HepG2 (cell line): Measurements from ENCODE around the gene STX1B. TPM values are rescaled to one million over a fixed set of nuclear protein-coding genes. Genes with fewer than 3 reads are reported as not detected.
A peak's percentile ranks its signal among the peaks of the same experiment; 100 is the strongest.

ENCODE experiments used
- HCFC1 ChIP-seq: fragments of 150-350 bp; IDR thresholded peaks from 2 replicates; pipeline ENCODE4 v1.6.1; 2014; ENCODE audit warnings: low read depth, low read length
- MXI1 ChIP-seq: IDR thresholded peaks from 3 replicates; pipeline ENCODE4 v1.6.1; 2012; ENCODE audit warnings: low read depth, low read length, inconsistent platforms, borderline replicate concordance
- NR2F2 ChIP-seq: IDR thresholded peaks from 2 replicates; pipeline ENCODE4 v1.6.1; 2012; ENCODE audit warnings: low read depth, inconsistent platforms, borderline replicate concordance
- STAT5B ChIP-seq: sonication (generic); formaldehyde crosslinking; IDR thresholded peaks from 2 replicates; pipeline ENCODE4 v1.4.0; 2020; ENCODE audit warnings: missing genetic modification reagents
- ZNF24 ChIP-seq: fragments of 450-650 bp; IDR thresholded peaks from 2 replicates; pipeline ENCODE4 v1.6.1; 2017; ENCODE audit warnings: antibody characterized with exemption, mild to moderate bottlenecking
- ZNF274 ChIP-seq: sonication (generic); formaldehyde crosslinking; IDR thresholded peaks from 2 replicates; pipeline ENCODE4 v1.5.1; 2020; ENCODE audit warnings: mild to moderate bottlenecking, missing genetic modification reagents
- ZNF331 ChIP-seq: sonication (generic); formaldehyde crosslinking; IDR thresholded peaks from 2 replicates; pipeline ENCODE4 v1.4.0; 2020; ENCODE audit warnings: missing genetic modification reagents
- ZNF567 ChIP-seq: sonication (generic); formaldehyde crosslinking; IDR thresholded peaks from 2 replicates; pipeline ENCODE4 v1.8.1; 2023; ENCODE audit warnings: mild to moderate bottlenecking, missing genetic modification reagents, borderline replicate concordance
- polyA plus RNA-seq, 8 experiments: library from polyadenylated mRNA; depleted of rRNA in 3 of 8; stranded (reverse) in 7 of 8; unstranded in 1 of 8; fragments of >200 nt; fragmentation: Illumina TruSeq in 4 of 8; extraction: Trizol in 4 of 8; gene quantifications; 2 replicates each; pipeline versions ENCODE4 v1.2.1 to v1.2.3, GENCODE V29; 2011 to 2016; ENCODE audit warnings: low read depth in 4 of 8, missing spikeins in 1 of 8, mixed read lengths in 1 of 8; ENCODE audit not compliant: insufficient read depth in 1 of 8
- total RNA-seq, 5 experiments: library from RNA; depleted of rRNA; stranded (reverse); fragments of >200 nt; fragmentation: Illumina TruSeq; extraction: Trizol; gene quantifications; 2 replicates each; pipeline ENCODE4 v1.2.3, GENCODE V29; 2016; ENCODE audit warnings: low read depth in 1 of 5
- TF ChIP-seq, protein P1 (sequence below): sonication (generic); formaldehyde crosslinking; IDR thresholded peaks from 2 replicates; pipeline ENCODE4 v1.4.0; 2020; ENCODE audit warnings: missing genetic modification reagents
- TF ChIP-seq, protein P2 (sequence below): sonication (generic); formaldehyde crosslinking; IDR thresholded peaks from 2 replicates; pipeline ENCODE4 v1.5.0; 2020; ENCODE audit warnings: mild to moderate bottlenecking, missing genetic modification reagents, borderline replicate concordance
- TF ChIP-seq, protein P3 (sequence below): sonication (generic); formaldehyde crosslinking; IDR thresholded peaks from 2 replicates; pipeline ENCODE4 v1.4.0; 2020; ENCODE audit warnings: mild to moderate bottlenecking, missing genetic modification reagents
- TF ChIP-seq, protein P4 (sequence below): sonication (generic); formaldehyde crosslinking; IDR thresholded peaks from 2 replicates; pipeline ENCODE4 v1.9.0; 2021; ENCODE audit warnings: missing genetic modification reagents, borderline replicate concordance

Gene STX1B
- total and polyA plus RNA-seq, 2 of the 13 experiments (the other 11 are each of a cell fraction or from before 2014, with no cell fraction given), result 2.1 to 3.0 TPM

DNA sequence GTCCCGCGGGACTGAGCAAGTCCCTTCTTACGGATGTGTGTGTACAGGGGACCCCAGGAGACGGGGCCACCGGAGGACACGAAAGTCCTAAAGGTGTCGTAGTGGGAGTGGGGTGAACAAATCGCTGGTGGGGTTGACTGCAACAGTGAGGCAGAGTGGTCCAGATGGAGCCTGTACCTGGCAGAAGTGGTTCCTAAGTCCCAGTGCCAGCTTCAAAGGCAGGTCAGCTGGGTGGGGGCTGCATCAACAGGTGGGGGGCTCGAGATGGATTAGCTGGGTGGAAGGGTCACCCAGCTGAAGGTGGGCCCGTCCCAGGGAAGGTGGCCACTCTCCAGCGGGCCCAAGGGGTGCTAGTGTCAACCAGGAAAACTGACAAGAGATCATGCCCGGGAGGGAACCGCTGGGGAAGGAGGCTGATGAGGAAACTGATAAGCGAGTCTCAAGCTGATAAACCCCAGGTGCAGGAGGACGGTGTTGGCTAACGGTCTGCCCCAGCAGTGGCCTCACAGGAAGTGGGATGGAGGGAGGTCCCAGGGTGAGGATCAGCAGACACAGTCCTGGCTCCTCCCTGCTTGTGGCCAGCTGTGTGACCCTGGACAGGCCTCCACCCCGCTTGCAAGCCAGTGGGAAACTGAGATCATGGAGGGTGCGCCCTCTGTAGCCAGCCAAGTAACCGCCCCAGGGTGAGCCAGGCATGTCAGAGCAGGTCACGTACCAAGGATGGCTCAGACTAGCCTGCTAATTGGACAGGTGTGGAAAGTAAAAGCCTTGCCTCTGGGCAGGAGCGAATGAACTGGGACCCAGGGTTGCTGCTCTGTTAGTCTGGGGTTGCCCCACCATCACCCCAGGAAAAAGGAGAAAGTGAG is 60.6 kb downstream of the STX1B start (continued):
- TF ChIP-seq, protein P1, sequence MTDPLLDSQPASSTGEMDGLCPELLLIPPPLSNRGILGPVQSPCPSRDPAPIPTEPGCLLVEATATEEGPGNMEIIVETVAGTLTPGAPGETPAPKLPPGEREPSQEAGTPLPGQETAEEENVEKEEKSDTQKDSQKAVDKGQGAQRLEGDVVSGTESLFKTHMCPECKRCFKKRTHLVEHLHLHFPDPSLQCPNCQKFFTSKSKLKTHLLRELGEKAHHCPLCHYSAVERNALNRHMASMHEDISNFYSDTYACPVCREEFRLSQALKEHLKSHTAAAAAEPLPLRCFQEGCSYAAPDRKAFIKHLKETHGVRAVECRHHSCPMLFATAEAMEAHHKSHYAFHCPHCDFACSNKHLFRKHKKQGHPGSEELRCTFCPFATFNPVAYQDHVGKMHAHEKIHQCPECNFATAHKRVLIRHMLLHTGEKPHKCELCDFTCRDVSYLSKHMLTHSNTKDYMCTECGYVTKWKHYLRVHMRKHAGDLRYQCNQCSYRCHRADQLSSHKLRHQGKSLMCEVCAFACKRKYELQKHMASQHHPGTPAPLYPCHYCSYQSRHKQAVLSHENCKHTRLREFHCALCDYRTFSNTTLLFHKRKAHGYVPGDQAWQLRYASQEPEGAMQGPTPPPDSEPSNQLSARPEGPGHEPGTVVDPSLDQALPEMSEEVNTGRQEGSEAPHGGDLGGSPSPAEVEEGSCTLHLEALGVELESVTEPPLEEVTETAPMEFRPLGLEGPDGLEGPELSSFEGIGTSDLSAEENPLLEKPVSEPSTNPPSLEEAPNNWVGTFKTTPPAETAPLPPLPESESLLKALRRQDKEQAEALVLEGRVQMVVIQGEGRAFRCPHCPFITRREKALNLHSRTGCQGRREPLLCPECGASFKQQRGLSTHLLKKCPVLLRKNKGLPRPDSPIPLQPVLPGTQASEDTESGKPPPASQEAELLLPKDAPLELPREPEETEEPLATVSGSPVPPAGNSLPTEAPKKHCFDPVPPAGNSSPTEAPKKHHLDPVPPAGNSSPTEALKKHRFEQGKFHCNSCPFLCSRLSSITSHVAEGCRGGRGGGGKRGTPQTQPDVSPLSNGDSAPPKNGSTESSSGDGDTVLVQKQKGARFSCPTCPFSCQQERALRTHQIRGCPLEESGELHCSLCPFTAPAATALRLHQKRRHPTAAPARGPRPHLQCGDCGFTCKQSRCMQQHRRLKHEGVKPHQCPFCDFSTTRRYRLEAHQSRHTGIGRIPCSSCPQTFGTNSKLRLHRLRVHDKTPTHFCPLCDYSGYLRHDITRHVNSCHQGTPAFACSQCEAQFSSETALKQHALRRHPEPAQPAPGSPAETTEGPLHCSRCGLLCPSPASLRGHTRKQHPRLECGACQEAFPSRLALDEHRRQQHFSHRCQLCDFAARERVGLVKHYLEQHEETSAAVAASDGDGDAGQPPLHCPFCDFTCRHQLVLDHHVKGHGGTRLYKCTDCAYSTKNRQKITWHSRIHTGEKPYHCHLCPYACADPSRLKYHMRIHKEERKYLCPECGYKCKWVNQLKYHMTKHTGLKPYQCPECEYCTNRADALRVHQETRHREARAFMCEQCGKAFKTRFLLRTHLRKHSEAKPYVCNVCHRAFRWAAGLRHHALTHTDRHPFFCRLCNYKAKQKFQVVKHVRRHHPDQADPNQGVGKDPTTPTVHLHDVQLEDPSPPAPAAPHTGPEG (CRISPR knock-in tag), result peak; percentile 64; the same call in 1 of the 2 replicates
- TF ChIP-seq STAT5B (CRISPR knock-in tag), result peak; percentile 68; the same call in 1 of the 2 replicates
- TF ChIP-seq HCFC1, result no peak
- TF ChIP-seq, protein P2, sequence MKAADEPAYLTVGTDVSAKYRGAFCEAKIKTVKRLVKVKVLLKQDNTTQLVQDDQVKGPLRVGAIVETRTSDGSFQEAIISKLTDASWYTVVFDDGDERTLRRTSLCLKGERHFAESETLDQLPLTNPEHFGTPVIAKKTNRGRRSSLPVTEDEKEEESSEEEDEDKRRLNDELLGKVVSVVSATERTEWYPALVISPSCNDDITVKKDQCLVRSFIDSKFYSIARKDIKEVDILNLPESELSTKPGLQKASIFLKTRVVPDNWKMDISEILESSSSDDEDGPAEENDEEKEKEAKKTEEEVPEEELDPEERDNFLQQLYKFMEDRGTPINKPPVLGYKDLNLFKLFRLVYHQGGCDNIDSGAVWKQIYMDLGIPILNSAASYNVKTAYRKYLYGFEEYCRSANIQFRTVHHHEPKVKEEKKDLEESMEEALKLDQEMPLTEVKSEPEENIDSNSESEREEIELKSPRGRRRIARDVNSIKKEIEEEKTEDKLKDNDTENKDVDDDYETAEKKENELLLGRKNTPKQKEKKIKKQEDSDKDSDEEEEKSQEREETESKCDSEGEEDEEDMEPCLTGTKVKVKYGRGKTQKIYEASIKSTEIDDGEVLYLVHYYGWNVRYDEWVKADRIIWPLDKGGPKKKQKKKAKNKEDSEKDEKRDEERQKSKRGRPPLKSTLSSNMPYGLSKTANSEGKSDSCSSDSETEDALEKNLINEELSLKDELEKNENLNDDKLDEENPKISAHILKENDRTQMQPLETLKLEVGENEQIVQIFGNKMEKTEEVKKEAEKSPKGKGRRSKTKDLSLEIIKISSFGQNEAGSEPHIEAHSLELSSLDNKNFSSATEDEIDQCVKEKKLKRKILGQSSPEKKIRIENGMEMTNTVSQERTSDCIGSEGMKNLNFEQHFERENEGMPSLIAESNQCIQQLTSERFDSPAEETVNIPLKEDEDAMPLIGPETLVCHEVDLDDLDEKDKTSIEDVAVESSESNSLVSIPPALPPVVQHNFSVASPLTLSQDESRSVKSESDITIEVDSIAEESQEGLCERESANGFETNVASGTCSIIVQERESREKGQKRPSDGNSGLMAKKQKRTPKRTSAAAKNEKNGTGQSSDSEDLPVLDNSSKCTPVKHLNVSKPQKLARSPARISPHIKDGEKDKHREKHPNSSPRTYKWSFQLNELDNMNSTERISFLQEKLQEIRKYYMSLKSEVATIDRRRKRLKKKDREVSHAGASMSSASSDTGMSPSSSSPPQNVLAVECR (CRISPR knock-in tag), result peak; percentile 94
- TF ChIP-seq, protein P3, sequence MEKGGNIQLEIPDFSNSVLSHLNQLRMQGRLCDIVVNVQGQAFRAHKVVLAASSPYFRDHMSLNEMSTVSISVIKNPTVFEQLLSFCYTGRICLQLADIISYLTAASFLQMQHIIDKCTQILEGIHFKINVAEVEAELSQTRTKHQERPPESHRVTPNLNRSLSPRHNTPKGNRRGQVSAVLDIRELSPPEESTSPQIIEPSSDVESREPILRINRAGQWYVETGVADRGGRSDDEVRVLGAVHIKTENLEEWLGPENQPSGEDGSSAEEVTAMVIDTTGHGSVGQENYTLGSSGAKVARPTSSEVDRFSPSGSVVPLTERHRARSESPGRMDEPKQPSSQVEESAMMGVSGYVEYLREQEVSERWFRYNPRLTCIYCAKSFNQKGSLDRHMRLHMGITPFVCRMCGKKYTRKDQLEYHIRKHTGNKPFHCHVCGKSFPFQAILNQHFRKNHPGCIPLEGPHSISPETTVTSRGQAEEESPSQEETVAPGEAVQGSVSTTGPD (CRISPR knock-in tag), result no peak
- no peak for TF ChIP-seq ZNF24
- TF ChIP-seq NR2F2, result peak; percentile 52; the same call in 1 of the 2 replicates
- TF ChIP-seq ZNF567 (CRISPR knock-in tag), result peak; percentile 42; the same call in 1 of the 2 replicates
- peak; percentile 93 for TF ChIP-seq ZNF331 (CRISPR knock-in tag)
- TF ChIP-seq ZNF274 (CRISPR knock-in tag), result no peak; the same call in 1 of the 2 replicates
- peak; percentile 86; the same call in 1 of the 3 replicates for TF ChIP-seq MXI1
- TF ChIP-seq, protein P4, sequence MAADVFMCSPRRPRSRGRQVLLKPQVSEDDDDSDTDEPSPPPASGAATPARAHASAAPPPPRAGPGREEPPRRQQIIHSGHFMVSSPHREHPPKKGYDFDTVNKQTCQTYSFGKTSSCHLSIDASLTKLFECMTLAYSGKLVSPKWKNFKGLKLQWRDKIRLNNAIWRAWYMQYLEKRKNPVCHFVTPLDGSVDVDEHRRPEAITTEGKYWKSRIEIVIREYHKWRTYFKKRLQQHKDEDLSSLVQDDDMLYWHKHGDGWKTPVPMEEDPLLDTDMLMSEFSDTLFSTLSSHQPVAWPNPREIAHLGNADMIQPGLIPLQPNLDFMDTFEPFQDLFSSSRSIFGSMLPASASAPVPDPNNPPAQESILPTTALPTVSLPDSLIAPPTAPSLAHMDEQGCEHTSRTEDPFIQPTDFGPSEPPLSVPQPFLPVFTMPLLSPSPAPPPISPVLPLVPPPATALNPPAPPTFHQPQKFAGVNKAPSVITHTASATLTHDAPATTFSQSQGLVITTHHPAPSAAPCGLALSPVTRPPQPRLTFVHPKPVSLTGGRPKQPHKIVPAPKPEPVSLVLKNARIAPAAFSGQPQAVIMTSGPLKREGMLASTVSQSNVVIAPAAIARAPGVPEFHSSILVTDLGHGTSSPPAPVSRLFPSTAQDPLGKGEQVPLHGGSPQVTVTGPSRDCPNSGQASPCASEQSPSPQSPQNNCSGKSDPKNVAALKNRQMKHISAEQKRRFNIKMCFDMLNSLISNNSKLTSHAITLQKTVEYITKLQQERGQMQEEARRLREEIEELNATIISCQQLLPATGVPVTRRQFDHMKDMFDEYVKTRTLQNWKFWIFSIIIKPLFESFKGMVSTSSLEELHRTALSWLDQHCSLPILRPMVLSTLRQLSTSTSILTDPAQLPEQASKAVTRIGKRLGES, result no peak
